Measurements from ENCODE around the gene CDKL1. TPM values are rescaled to one million over a fixed set of nuclear protein-coding genes. Genes with fewer than 3 reads are reported as not detected.

The CDKL1 gene
- total RNA-seq, 1 donor from 2014 or later: 3.4 TPM

- DNase-seq: no peak
- no peak overlapping the region for H3K27ac Mint-ChIP-seq (ENCODE audit: unreplicated experiment)
- no peak overlapping the region for H3K4me3 Mint-ChIP-seq (ENCODE audit: unreplicated experiment)
- no peak for TF ChIP-seq CTCF (IDR thresholded peaks at IDR 0.05; ENCODE audit: partially characterized antibody, unreplicated experiment)
- H3K9me3 Mint-ChIP-seq (ENCODE audit: unreplicated experiment): no peaks in the 10 kb centered on the region
- H3K36me3 Mint-ChIP-seq (ENCODE audit: unreplicated experiment): no peaks in the 10 kb centered on the region
- no peaks in the 10 kb centered on the region for H3K27me3 Mint-ChIP-seq (ENCODE audit: unreplicated experiment)
- H3K4me1 Mint-ChIP-seq (ENCODE audit: low read depth, unreplicated experiment): no peaks in the 10 kb centered on the region
These were observed 108.5 kb downstream of the CDKL1 start for GRCh38 chr14:50288146-50288545.

- Mint-ChIP-seq H3K36me3 (ENCODE audit: unreplicated experiment) (no peaks in the 10 kb centered on the region), H3K4me3 (ENCODE audit: unreplicated experiment) (no peak overlapping the region), H3K9me3 (ENCODE audit: unreplicated experiment) (no peaks in the 10 kb centered on the region), H3K27me3 (ENCODE audit: unreplicated experiment) (no peaks in the 10 kb centered on the region), H3K4me1 (ENCODE audit: low read depth, unreplicated experiment) (no peaks in the 10 kb centered on the region), H3K27ac (ENCODE audit: unreplicated experiment) (no peak overlapping the region)
- no peak for DNase-seq
- TF ChIP-seq CTCF (IDR thresholded peaks at IDR 0.05; ENCODE audit: partially characterized antibody, unreplicated experiment): no peak
These were observed 110.8 kb downstream of the CDKL1 start for GRCh38 chr14:50285861-50286260.

Small RNAs within 50 kb of the gene (microRNA-seq; reads per million reads assigned to microRNA genes)
- gene MIR4504 (ENCODE audit: unreplicated experiment): 1.4 reads per million, percentile 3 among the genes with 10 or more reads in this experiment

Other genes with a start within 250 kb of the CDKL1 start
- gene SOS2, start 165.3 kb downstream of the CDKL1 start, total RNA-seq (ENCODE audit: unreplicated experiment): 50.4 TPM
- gene L2HGDH, start 84.7 kb downstream of the CDKL1 start, total RNA-seq (ENCODE audit: unreplicated experiment): 6.7 TPM
- 22.7 TPM for gene DMAC2L, start 84.6 kb downstream of the CDKL1 start, total RNA-seq (ENCODE audit: unreplicated experiment)
- gene MAP4K5, start 135.7 kb upstream of the CDKL1 start, total RNA-seq (ENCODE audit: unreplicated experiment): 99.5 TPM
- gene ATL1, start 163.3 kb upstream of the CDKL1 start, total RNA-seq (ENCODE audit: unreplicated experiment): 44.0 TPM

Data from glutamatergic neuron (in vitro differentiated cells).